ENCODE measurements around the gene GNB3. TPM values are rescaled to one million over a fixed set of nuclear protein-coding genes. Genes with fewer than 3 reads are reported as not detected.
"Not testable (repeated sequence)": the region's sequence is repeated elsewhere in the genome, so short reads cannot be mapped to it uniquely, and the experiment has no call there.

The GNB3 gene
- total RNA-seq, 1 experiment from 2014 or later, result 14.0 TPM

- TF ChIP-seq ZNF512 (CRISPR knock-in tag; IDR thresholded peaks at IDR 0.05; ENCODE audit: borderline replicate concordance) (no peak), SMAD3 (CRISPR knock-in tag; IDR thresholded peaks at IDR 0.05; ENCODE audit: borderline replicate concordance) (peak; percentile 68; the same call in 1 of the 2 replicates), ZBTB43 (CRISPR knock-in tag; IDR thresholded peaks at IDR 0.05) (peak; percentile 31; the same call in 1 of the 2 replicates), ETV6 (CRISPR knock-in tag; IDR thresholded peaks at IDR 0.05) (0 out of 2 replicates have a peak, but pooled peaks have one; percentile 72), KAT7 (CRISPR knock-in tag; IDR thresholded peaks at IDR 0.05; ENCODE audit: borderline replicate concordance) (no peak), ZNF317 (CRISPR knock-in tag; IDR thresholded peaks at IDR 0.05; ENCODE audit: borderline replicate concordance, low read depth) (no peak), RORB (CRISPR knock-in tag; IDR thresholded peaks at IDR 0.05) (no peak), MAX (CRISPR knock-in tag; IDR thresholded peaks at IDR 0.05) (peak; percentile 69; the same call in 1 of the 2 replicates), HMGA2 (CRISPR knock-in tag; IDR thresholded peaks at IDR 0.05) (no peak), SMAD4 (CRISPR knock-in tag; IDR thresholded peaks at IDR 0.05) (no peak)
These were observed 32.6 kb downstream of the GNB3 start, which contains the start of gene SPSB2 (continued) for GRCh38 chr12:6873094-6874014.

- H3K27me3 Mint-ChIP-seq (ENCODE audit: low read depth); ATAC-seq; DNase-seq (ENCODE audit: low spot score); H3K9me3 Mint-ChIP-seq: not testable (repeated sequence)
- H3K27ac Mint-ChIP-seq, result peak overlapping the region; percentile 86
- ChIA-PET CTCF (interaction anchor here (0.6 to 8.5 kb wide), 8 partner anchors 21 to 577 kb away, joined by 3 to 181 read pairs (median 46); partner anchors contain the start of genes C12orf57, CDCA3, COPS7A and ENO2), POLR2A (interaction anchor here (0.9 to 2.6 kb wide), 4 partner anchors 10 to 90 kb away, joined by 3 to 31 read pairs (median 10); partner anchors contain the start of genes CDCA3 and USP5)
- peak overlapping the region; percentile 89 for H3K4me3 Mint-ChIP-seq
- peaks cover 35% of the 10 kb centered on the region for H3K36me3 Mint-ChIP-seq
- peaks cover 37% of the 10 kb centered on the region for H3K4me1 Mint-ChIP-seq
These were observed 33.3 kb downstream of the GNB3 start for GRCh38 chr12:6874015-6874368.

GRCh38 chr12:6879824-6880223 lies 39.1 kb downstream of the GNB3 start:
- DNase-seq (ENCODE audit: low spot score); POLR2A ChIA-PET; H3K4me1 Mint-ChIP-seq; ATAC-seq; H3K27ac Mint-ChIP-seq; H3K27me3 Mint-ChIP-seq (ENCODE audit: low read depth); H3K9me3 Mint-ChIP-seq; H3K4me3 Mint-ChIP-seq: not testable (repeated sequence)
- CTCF ChIA-PET, result interaction anchor here (0.7 kb wide), 1 partner anchor 228 kb away, joined by 3 read pairs; no protein-coding TSS in a partner anchor
- peaks cover 13% of the 10 kb centered on the region for H3K36me3 Mint-ChIP-seq

GRCh38 chr12:6883252-6883651 lies 42.5 kb downstream of the GNB3 start:
- Mint-ChIP-seq H3K4me3 (no peak overlapping the region), H3K27ac (no peak overlapping the region), H3K36me3 (peaks cover 7% of the 10 kb centered on the region; the same call in 1 of the 2 replicates), H3K4me1 (peaks cover 31% of the 10 kb centered on the region), H3K9me3 (no peaks in the 10 kb centered on the region), H3K27me3 (ENCODE audit: low read depth) (no peaks in the 10 kb centered on the region)
- ChIA-PET POLR2A (no interaction called here), CTCF (interaction anchor here (1.7 to 3.7 kb wide), 3 partner anchors 8 to 14 kb away, joined by 5 to 17 read pairs (median 8); partner anchors contain the start of gene SPSB2)
- no peak for ATAC-seq
- DNase-seq (ENCODE audit: low spot score), result no peak
- TF ChIP-seq ZNF396 (CRISPR knock-in tag; IDR thresholded peaks at IDR 0.05; ENCODE audit: borderline replicate concordance) (no peak), ZBTB21 (CRISPR knock-in tag; IDR thresholded peaks at IDR 0.05; ENCODE audit: borderline replicate concordance) (no peak), NR1H2 (CRISPR knock-in tag; IDR thresholded peaks at IDR 0.05) (no peak), EMX1 (CRISPR knock-in tag; IDR thresholded peaks at IDR 0.05) (no peak), MLX (CRISPR knock-in tag; IDR thresholded peaks at IDR 0.05) (no peak), GTF2I (CRISPR knock-in tag; conservative IDR thresholded peaks at IDR 0.05) (no peak), ERG (CRISPR knock-in tag; IDR thresholded peaks at IDR 0.05) (no peak), IRF2 (CRISPR knock-in tag; IDR thresholded peaks at IDR 0.05; ENCODE audit: borderline replicate concordance, low read depth) (no peak), E2F1 (CRISPR knock-in tag; IDR thresholded peaks at IDR 0.05) (no peak), SP1 (CRISPR knock-in tag; conservative IDR thresholded peaks at IDR 0.05) (no peak), JUN (CRISPR knock-in tag; IDR thresholded peaks at IDR 0.05) (no peak), ZNF317 (CRISPR knock-in tag; IDR thresholded peaks at IDR 0.05; ENCODE audit: borderline replicate concordance, low read depth) (no peak), HMGA2 (CRISPR knock-in tag; IDR thresholded peaks at IDR 0.05) (no peak)

Measured in WTC11 (cell line).